Mesodermal cell (in vitro differentiated cells): ENCODE measurements around the gene PRUNE1.

ENCODE experiments used
- H3K27ac ChIP-seq: 2 replicates; pipeline ENCODE4 v1.7.0; 2013; ENCODE audit warnings: mild to moderate bottlenecking, low read depth, low read length, moderate library complexity; ENCODE audit not compliant: severe bottlenecking
- H3K36me3 ChIP-seq: 2 replicates; pipeline ENCODE4 v1.7.1; 2013; ENCODE audit warnings: mild to moderate bottlenecking, low read length, moderate library complexity; ENCODE audit not compliant: control insufficient read depth, insufficient read depth
- H3K4me1 ChIP-seq: one replicate; pipeline ENCODE4 v1.7.1; 2013; ENCODE audit warnings: mild to moderate bottlenecking, low read length; ENCODE audit not compliant: insufficient read depth, control insufficient read depth, poor library complexity, severe bottlenecking
- H3K4me3 ChIP-seq: 2 replicates; pipeline ENCODE4 v1.7.0; 2013; ENCODE audit warnings: low read length, control low read depth, mild to moderate bottlenecking; ENCODE audit not compliant: insufficient read depth, poor library complexity, severe bottlenecking; ENCODE audit errors: extremely low read depth
- H3K9me3 ChIP-seq: 2 replicates; pipeline ENCODE4 v1.7.1; 2013; ENCODE audit warnings: mild to moderate bottlenecking, low read length, moderate library complexity; ENCODE audit not compliant: control insufficient read depth
- WGBS, 2 experiments: methylation state at CpG; one replicate each; pipeline ENCODE4 v1.1.5; 2013; ENCODE audit warnings: missing lambda C conversion rate in 2 of 2; ENCODE audit not compliant: insufficient coverage in 2 of 2; 5-methylcytosine and 5-hydroxymethylcytosine counted together

Gene PRUNE1

DNA sequence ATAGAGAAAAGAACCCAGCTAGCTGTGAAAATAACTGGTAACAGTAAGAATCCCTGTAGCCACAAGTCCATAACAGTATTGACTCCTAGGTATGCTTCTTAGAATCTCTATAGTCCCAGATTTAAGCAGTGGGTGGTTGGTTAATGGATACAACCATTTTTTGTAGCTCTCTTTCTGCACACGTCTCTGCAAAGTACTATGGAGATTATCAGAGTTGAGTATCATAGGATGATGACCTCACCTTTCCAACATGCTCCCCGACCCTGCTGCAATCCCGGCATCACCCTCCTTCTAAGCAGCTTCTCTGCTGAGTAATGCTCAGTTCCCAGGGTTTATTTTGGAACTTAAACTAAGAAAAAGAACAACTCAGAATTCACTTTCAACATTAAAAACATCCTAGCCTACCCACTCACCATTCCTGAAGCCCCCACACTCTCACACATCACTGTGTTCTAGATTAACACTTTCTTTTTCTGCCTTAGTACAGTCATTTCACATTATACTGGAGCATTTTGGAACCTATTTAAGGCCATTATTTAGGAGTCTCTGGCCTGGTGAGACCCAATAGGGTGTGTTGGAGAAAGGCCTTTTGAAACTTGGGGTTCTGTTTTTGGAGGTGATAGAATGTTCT is 54.6 kb downstream of the PRUNE1 start:
- 93 to 100% methylated on average over 1 to 2 of the region's 3 CpGs for WGBS, 2 experiments
- Histone ChIP-seq H3K4me3 (peak overlapping the region; percentile 98), H3K9me3 (no peaks in the 10 kb centered on the region), H3K27ac (peak overlapping the region; percentile 69), H3K36me3 (peaks cover 63% of the 10 kb centered on the region), H3K4me1 (peaks cover 13% of the 10 kb centered on the region)

GRCh38 chr1:151065089-151065645 is 56.9 kb downstream of the PRUNE1 start:
- no peaks in the 10 kb centered on the region for H3K9me3 ChIP-seq
- peaks cover 13% of the 10 kb centered on the region for H3K4me1 ChIP-seq
- no peak overlapping the region for H3K4me3 ChIP-seq
- peaks cover 77% of the 10 kb centered on the region for H3K36me3 ChIP-seq
- H3K27ac ChIP-seq: no peak overlapping the region

DNA sequence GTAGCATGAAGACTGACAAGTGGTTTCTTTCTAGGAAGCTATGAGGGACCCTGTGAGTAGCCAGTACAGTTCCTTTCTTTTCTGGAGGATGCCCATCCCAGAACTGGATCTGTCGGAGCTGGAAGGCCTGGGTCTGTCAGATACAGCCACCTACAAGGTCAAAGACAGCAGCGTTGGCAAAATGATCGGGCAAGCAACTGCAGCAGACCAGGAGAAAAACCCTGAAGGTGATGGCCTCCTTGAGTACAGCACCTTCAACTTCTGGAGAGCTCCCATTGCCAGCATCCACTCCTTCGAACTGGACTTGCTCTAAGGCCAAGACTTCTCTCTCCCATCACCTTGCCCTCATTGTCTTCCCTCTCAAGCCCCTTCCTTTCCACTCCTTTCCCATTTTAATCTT is 58.9 kb downstream of the PRUNE1 start:
- Histone ChIP-seq H3K36me3 (peaks cover 70% of the 10 kb centered on the region), H3K27ac (no peak overlapping the region), H3K4me3 (no peak overlapping the region), H3K4me1 (peaks cover 17% of the 10 kb centered on the region), H3K9me3 (no peaks in the 10 kb centered on the region)
- 89 to 94% methylated on average over 2 to 4 of the region's 4 CpGs for WGBS, 2 experiments

DNA sequence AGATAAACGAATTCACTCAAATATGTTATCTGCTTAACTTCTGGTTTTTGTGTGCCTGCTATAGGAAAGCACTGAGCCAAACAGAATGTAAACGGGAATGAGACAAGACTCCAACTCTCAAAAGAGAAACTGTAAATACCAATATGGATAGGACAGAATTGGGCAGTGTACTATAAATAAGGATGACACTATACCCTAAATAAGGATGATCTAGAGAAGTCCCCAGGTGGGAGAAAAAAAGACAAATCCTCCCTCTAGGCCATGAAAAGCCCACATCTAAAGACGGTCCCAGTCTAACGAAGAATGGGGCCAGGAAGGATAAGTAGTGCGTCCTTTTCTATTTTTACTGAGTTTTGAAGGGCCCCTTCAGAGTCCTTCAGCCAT is 60.8 kb downstream of the PRUNE1 start:
- Histone ChIP-seq H3K4me1 (peaks cover 7% of the 10 kb centered on the region), H3K4me3 (no peak overlapping the region), H3K9me3 (no peaks in the 10 kb centered on the region), H3K27ac (peak overlapping the region; percentile 47), H3K36me3 (peaks cover 62% of the 10 kb centered on the region)
- WGBS, 2 experiments: 100% methylated on average over 3 of the region's 5 CpGs

- H3K4me1 ChIP-seq: peaks cover 4% of the 10 kb centered on the region
- peak within 1 kb of the TSS; percentile 57 for H3K4me3 ChIP-seq
- peak within 1 kb of the TSS; percentile 95 for H3K27ac ChIP-seq
- no peaks in the 10 kb centered on the region for H3K9me3 ChIP-seq
- peaks cover 46% of the 10 kb centered on the region for H3K36me3 ChIP-seq
- WGBS, 2 experiments: 6 to 10% methylated on average over 35 to 44 of the region's 50 CpGs
Measured at GRCh38 chr1:151070474-151071276, 62.4 kb downstream of the PRUNE1 start, which contains the start of gene GABPB2. TSS of gene GABPB2 (plus strand) at chr1:151070761. CDS start at chr1:151088190, 17,429 bp downstream.

GRCh38 chr1:151072224-151072623 is 64.0 kb downstream of the PRUNE1 start:
- H3K4me3 ChIP-seq: no peak overlapping the region
- WGBS, 2 experiments: 93% methylated on average over 13 of the region's 13 CpGs
- H3K4me1 ChIP-seq: peaks cover 4% of the 10 kb centered on the region
- no peaks in the 10 kb centered on the region for H3K9me3 ChIP-seq
- peaks cover 30% of the 10 kb centered on the region for H3K36me3 ChIP-seq
- no peak overlapping the region for H3K27ac ChIP-seq
